SK-N-SH (cell line): ENCODE measurements around the gene NECAB2.

Experiments
- CTCF ChIP-seq: fragments of 200-600 bp; sonication (generic); IDR thresholded peaks from 2 replicates; pipeline ENCODE4 v1.6.1; 2017; ENCODE audit warnings: antibody characterized with exemption, mild to moderate bottlenecking, moderate library complexity
- ELF1 ChIP-seq: IDR thresholded peaks from 2 replicates; pipeline ENCODE4 v1.4.0; 2012
- EZH2phosphoT487 ChIP-seq: fragments of 200-600 bp; sonication (generic); IDR thresholded peaks from 2 replicates; pipeline ENCODE4 v1.6.1; 2017; ENCODE audit warnings: low read depth, mixed run types, mild to moderate bottlenecking, antibody characterized with exemption, moderate library complexity, borderline replicate concordance
- POLR2AphosphoS5 ChIP-seq: IDR thresholded peaks from 2 replicates; pipeline ENCODE4 v1.6.1; 2012; ENCODE audit warnings: low read depth, low read length
- SIN3A ChIP-seq: IDR thresholded peaks from 2 replicates; pipeline ENCODE4 v1.6.1; 2012; ENCODE audit warnings: low read depth, mild to moderate bottlenecking, low read length, moderate library complexity, borderline replicate concordance

- no peak for TF ChIP-seq CTCF
- TF ChIP-seq EZH2phosphoT487: no peak
- TF ChIP-seq SIN3A: no peak
- no peak for TF ChIP-seq ELF1
- TF ChIP-seq POLR2AphosphoS5: no peak
Observed at GRCh38 chr16:83958137-83958845, 9.8 kb upstream of the NECAB2 start.
